IMR-90 (cell line): ENCODE data around the gene RUNX1. TPM values are rescaled to one million over a fixed set of nuclear protein-coding genes. Genes with fewer than 3 reads are reported as not detected.

Experiments used
- ATAC-seq: fragments of 200-7000 bp; cut with Tn5 transposase; 2 replicates; pipeline ENCODE4 v1.9.1; 2020; ENCODE audit warnings: low read depth, mild to moderate bottlenecking, moderate library complexity
- BruUV-seq: library from RNA; stranded (reverse); fragments of 400-500 nt; replicated peaks from 2 replicates; lab custom pipeline; 2021; lab: Mats Ljungman, UMichigan
- CTCF ChIA-PET: fragments of 300-600 bp; formaldehyde crosslinking; extraction: SDS; loops from one replicate; lab custom pipeline; 2021; ENCODE audit warnings: antibody characterized with exemption; lab: Yijun Ruan, JAX
- POLR2A ChIA-PET: fragments of 300-600 bp; sonication (Branson Sonifier 250); formaldehyde crosslinking; loops from one replicate; lab custom pipeline; 2022; ENCODE audit warnings: antibody characterized with exemption; ENCODE audit not compliant: unreplicated experiment; lab: Charles Lee
- DNase-seq: peaks from one replicate; pipeline ENCODE4 v3.0.0; 2013
- H2AFZ ChIP-seq: replicated peaks from 2 replicates; pipeline ENCODE3; 2013; ENCODE audit warnings: low read length, mild to moderate bottlenecking; ENCODE audit not compliant: poor library complexity
- H2AK5ac ChIP-seq: 2 replicates; pipeline ENCODE4 v1.6.1; 2013; ENCODE audit warnings: low read depth, low read length, inconsistent platforms
- H2AK9ac ChIP-seq: replicated peaks from 2 replicates; pipeline ENCODE3; 2013; ENCODE audit warnings: mild to moderate bottlenecking, low read depth, low read length, moderate library complexity; ENCODE audit not compliant: poor library complexity
- H2BK120ac ChIP-seq: 2 replicates; pipeline ENCODE4 v1.6.1; 2013; ENCODE audit warnings: low read depth, low read length, inconsistent platforms
- H2BK15ac ChIP-seq: 3 replicates; pipeline ENCODE4 v1.6.1; 2013; ENCODE audit warnings: low read depth, low read length, inconsistent platforms
- H2BK20ac ChIP-seq: 2 replicates; pipeline ENCODE4 v1.6.1; 2013; ENCODE audit warnings: low read depth, mild to moderate bottlenecking, inconsistent platforms, low read length, moderate library complexity
- H2BK5ac ChIP-seq: 2 replicates; pipeline ENCODE4 v1.6.1; 2013; ENCODE audit warnings: mild to moderate bottlenecking, low read depth, low read length, inconsistent platforms; ENCODE audit not compliant: poor library complexity, severe bottlenecking
- H3K14ac ChIP-seq: replicated peaks from 2 replicates; pipeline ENCODE4 v1.6.1; 2013; ENCODE audit warnings: low read depth, low read length, inconsistent platforms
- H3K18ac ChIP-seq: 2 replicates; pipeline ENCODE4 v1.6.1; 2013; ENCODE audit warnings: low read depth, low read length, control low read depth
- H3K23ac ChIP-seq: 2 replicates; pipeline ENCODE4 v1.6.1; 2013; ENCODE audit warnings: low read depth, low read length, inconsistent platforms
- H3K27ac ChIP-seq: 2 replicates; pipeline ENCODE4 v1.5.1; 2013; ENCODE audit warnings: mild to moderate bottlenecking, control low read depth, low read length; ENCODE audit not compliant: insufficient read depth
- H3K27me3 ChIP-seq: 2 replicates; pipeline ENCODE4 v1.6.1; 2013; ENCODE audit warnings: low read length; ENCODE audit not compliant: control insufficient read depth, insufficient read depth
- H3K36me3 ChIP-seq: 2 replicates; pipeline ENCODE4 v1.6.1; 2013; ENCODE audit warnings: low read length, mixed read lengths; ENCODE audit not compliant: control insufficient read depth, insufficient read depth
- H3K4ac ChIP-seq: 2 replicates; pipeline ENCODE4 v1.6.1; 2013; ENCODE audit warnings: low read depth, low read length, inconsistent platforms
- H3K4me1 ChIP-seq: 2 replicates; pipeline ENCODE4 v1.6.1; 2013; ENCODE audit warnings: low read length, mixed read lengths; ENCODE audit not compliant: control insufficient read depth, insufficient read depth
- H3K4me2 ChIP-seq: 2 replicates; pipeline ENCODE4 v1.6.1; 2013; ENCODE audit warnings: low read depth, mild to moderate bottlenecking, control low read depth, low read length, moderate library complexity
- H3K4me3 ChIP-seq: 2 replicates; pipeline ENCODE4 v1.5.1; 2013; ENCODE audit warnings: low read depth, mild to moderate bottlenecking, control low read depth, low read length, moderate library complexity; ENCODE audit not compliant: insufficient read depth
- H3K56ac ChIP-seq: 2 replicates; pipeline ENCODE4 v1.6.1; 2013; ENCODE audit warnings: low read length, inconsistent platforms; ENCODE audit not compliant: insufficient read depth; ENCODE audit errors: extremely low read depth
- H3K79me1 ChIP-seq, 2 experiments: 2 replicates each; pipeline ENCODE4 v1.6.1; 2013; ENCODE audit warnings: low read length in 2 of 2, inconsistent platforms in 1 of 2, low read depth in 1 of 2
- H3K9ac ChIP-seq: 2 replicates; pipeline ENCODE4 v1.6.1; 2013; ENCODE audit warnings: low read depth, low read length, control low read depth
- H3K9me1 ChIP-seq: 2 replicates; pipeline ENCODE4 v1.6.1; 2013; ENCODE audit warnings: low read length, inconsistent platforms; ENCODE audit not compliant: insufficient read depth
- H3K9me3 ChIP-seq: 2 replicates; pipeline ENCODE4 v1.6.1; 2013; ENCODE audit warnings: low read length; ENCODE audit not compliant: control insufficient read depth, insufficient read depth
- H4K20me1 ChIP-seq: 2 replicates; pipeline ENCODE4 v1.6.1; 2013; ENCODE audit warnings: low read length, inconsistent platforms; ENCODE audit not compliant: insufficient read depth
- H4K5ac ChIP-seq: 2 replicates; pipeline ENCODE4 v1.6.1; 2013; ENCODE audit warnings: mild to moderate bottlenecking, low read depth, low read length, control low read depth
- H4K8ac ChIP-seq, 2 experiments: 2 replicates each; pipeline ENCODE4 v1.6.1; 2013; ENCODE audit warnings: low read depth in 2 of 2, low read length in 2 of 2, control low read depth in 1 of 2, inconsistent platforms in 1 of 2
- H4K91ac ChIP-seq: 2 replicates; pipeline ENCODE4 v1.6.1; 2013; ENCODE audit warnings: low read depth, low read length, inconsistent platforms; ENCODE audit not compliant: insufficient read depth
- BHLHE40 ChIP-seq: fragments of 150-350 bp; IDR thresholded peaks from 2 replicates; pipeline ENCODE4 v1.6.1; 2016; ENCODE audit warnings: mild to moderate bottlenecking, low read depth, low read length
- CEBPB ChIP-seq: IDR thresholded peaks from 2 replicates; pipeline ENCODE4 v1.6.1; 2012; ENCODE audit warnings: low read depth, low read length, improper control_type of control experiment
- FOS ChIP-seq: fragments of 150-350 bp; IDR thresholded peaks from 2 replicates; pipeline ENCODE4 v1.6.1; 2016; ENCODE audit warnings: low read depth, low read length
- MAFK ChIP-seq: IDR thresholded peaks from 2 replicates; pipeline ENCODE4 v1.6.1; 2012; ENCODE audit warnings: low read depth, low read length, improper control_type of control experiment
- MAZ ChIP-seq: IDR thresholded peaks from 2 replicates; pipeline ENCODE4 v1.6.1; 2012; ENCODE audit warnings: low read depth, mild to moderate bottlenecking, low read length, improper control_type of control experiment, moderate library complexity, borderline replicate concordance
- MXI1 ChIP-seq: IDR thresholded peaks from 2 replicates; pipeline ENCODE4 v1.6.1; 2012; ENCODE audit warnings: low read depth, mild to moderate bottlenecking, low read length, moderate library complexity, borderline replicate concordance
- POLR2A ChIP-seq: IDR thresholded peaks from 2 replicates; pipeline ENCODE4 v1.6.1; 2012; ENCODE audit warnings: mild to moderate bottlenecking, low read depth, low read length
- RCOR1 ChIP-seq: IDR thresholded peaks from 2 replicates; pipeline ENCODE4 v1.6.1; 2012; ENCODE audit warnings: mild to moderate bottlenecking, low read length, improper control_type of control experiment; ENCODE audit not compliant: insufficient replicate concordance
- RFX5 ChIP-seq: IDR thresholded peaks from 2 replicates; pipeline ENCODE4 v1.8.0; 2012; ENCODE audit warnings: low read depth, mild to moderate bottlenecking, low read length, moderate library complexity
- SMC3 ChIP-seq: fragments of 150-350 bp; IDR thresholded peaks from 2 replicates; pipeline ENCODE4 v1.6.1; 2016; ENCODE audit warnings: low read depth, mild to moderate bottlenecking, antibody characterized with exemption, low read length, moderate library complexity
- WGBS, 2 experiments: methylation state at CpG; one replicate each; pipeline versions ENCODE4 v1.1.5 to v1.1.7; 2013; ENCODE audit warnings: missing lambda C conversion rate in 2 of 2; ENCODE audit not compliant: insufficient read length in 1 of 2; ENCODE audit errors: extremely low coverage in 2 of 2; 5-methylcytosine and 5-hydroxymethylcytosine counted together
- dilution Hi-C: fragments of 300-500 bp; cut with HindIII; formaldehyde crosslinking; loops from one replicate; pipeline ENCODE4 v1.14.3; 2018; ENCODE audit warnings: low sequenced_read_pairs; ENCODE audit not compliant: unreplicated experiment
- in situ Hi-C: fragments of 300-500 bp; cut with MboI; formaldehyde crosslinking; loops from 3 replicates; pipeline ENCODE4 v1.14.3; 2019; ENCODE audit warnings: low sequenced_read_pairs, inconsistent platforms, mixed read lengths
- intact Hi-C: fragments of 100-400 bp; cut with micrococcal nuclease; formaldehyde crosslinking; loops from 2 replicates; pipeline ENCODE4 v1.10.0; 2022
- polyA plus RNA-seq, 3 experiments: library from polyadenylated mRNA; depleted of rRNA; stranded (reverse); fragments of >200 nt; gene quantifications; 2 replicates each; pipeline ENCODE4 v1.2.3, GENCODE V29; 2012; ENCODE audit warnings: low replicate concordance in 1 of 3
- total RNA-seq: library from RNA; depleted of rRNA; stranded (reverse); fragments of >200 nt; gene quantifications from 2 replicates; pipeline ENCODE4 v1.2.3, GENCODE V29; 2012
- TF ChIP-seq, protein P1 (sequence below): fragments of 150-350 bp; IDR thresholded peaks from 2 replicates; pipeline ENCODE4 v1.6.1; 2016; ENCODE audit warnings: low read depth, mild to moderate bottlenecking, low read length, moderate library complexity, borderline replicate concordance
- TF ChIP-seq, protein P2 (sequence below): fragments of 150-350 bp; IDR thresholded peaks from 2 replicates; pipeline ENCODE4 v1.6.1; 2017; ENCODE audit warnings: mild to moderate bottlenecking, antibody characterized with exemption, low read length, low read depth
- TF ChIP-seq, protein P3 (sequence below): conservative IDR thresholded peaks from 2 replicates; pipeline ENCODE4 v1.5.1; 2012; ENCODE audit warnings: mild to moderate bottlenecking, low read depth, low read length, improper control_type of control experiment

Gene RUNX1
- total and polyA plus RNA-seq, 2 of the 4 experiments (the other 2 are of a cell fraction) = 34.5 to 56.5 TPM

DNA sequence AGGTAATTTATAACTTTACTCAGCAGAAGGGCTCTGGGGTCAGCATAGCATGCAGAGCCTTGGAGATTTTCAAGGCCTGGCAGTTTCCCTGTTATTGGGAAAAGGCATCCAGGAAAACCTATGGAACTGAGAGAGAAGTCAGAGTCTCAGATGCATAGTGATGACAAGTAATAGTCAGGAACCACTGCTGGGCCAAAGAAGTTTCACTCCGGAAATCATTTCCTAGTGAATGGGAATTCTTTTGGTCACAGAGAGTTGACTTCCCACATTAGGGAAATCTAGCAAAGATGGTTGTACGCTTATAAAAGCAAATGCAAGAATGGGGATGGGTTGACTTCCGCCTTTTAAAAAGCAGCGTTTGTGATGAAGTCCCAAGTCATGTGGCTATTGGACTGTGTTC lies 28.4 kb upstream of the RUNX1 start:
- no peak overlapping the region; a peak in 1 of 4 replicates for H4K8ac ChIP-seq
- no peak overlapping the region for H3K56ac ChIP-seq
- H3K14ac ChIP-seq = no peak overlapping the region
- ChIA-PET POLR2A (no interaction called here), CTCF (no interaction called here)
- TF ChIP-seq, protein P1, sequence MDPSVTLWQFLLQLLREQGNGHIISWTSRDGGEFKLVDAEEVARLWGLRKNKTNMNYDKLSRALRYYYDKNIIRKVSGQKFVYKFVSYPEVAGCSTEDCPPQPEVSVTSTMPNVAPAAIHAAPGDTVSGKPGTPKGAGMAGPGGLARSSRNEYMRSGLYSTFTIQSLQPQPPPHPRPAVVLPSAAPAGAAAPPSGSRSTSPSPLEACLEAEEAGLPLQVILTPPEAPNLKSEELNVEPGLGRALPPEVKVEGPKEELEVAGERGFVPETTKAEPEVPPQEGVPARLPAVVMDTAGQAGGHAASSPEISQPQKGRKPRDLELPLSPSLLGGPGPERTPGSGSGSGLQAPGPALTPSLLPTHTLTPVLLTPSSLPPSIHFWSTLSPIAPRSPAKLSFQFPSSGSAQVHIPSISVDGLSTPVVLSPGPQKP = no peak
- TF ChIP-seq BHLHE40 (no peak), CEBPB (no peak), RFX5 (no peak), POLR2A (no peak), MAFK (no peak), FOS (no peak), RCOR1 (no peak), MXI1 (no peak), SMC3 (no peak), MAZ (no peak)
- TF ChIP-seq, protein P2, sequence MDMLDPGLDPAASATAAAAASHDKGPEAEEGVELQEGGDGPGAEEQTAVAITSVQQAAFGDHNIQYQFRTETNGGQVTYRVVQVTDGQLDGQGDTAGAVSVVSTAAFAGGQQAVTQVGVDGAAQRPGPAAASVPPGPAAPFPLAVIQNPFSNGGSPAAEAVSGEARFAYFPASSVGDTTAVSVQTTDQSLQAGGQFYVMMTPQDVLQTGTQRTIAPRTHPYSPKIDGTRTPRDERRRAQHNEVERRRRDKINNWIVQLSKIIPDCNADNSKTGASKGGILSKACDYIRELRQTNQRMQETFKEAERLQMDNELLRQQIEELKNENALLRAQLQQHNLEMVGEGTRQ = no peak
- TF ChIP-seq, protein P3, sequence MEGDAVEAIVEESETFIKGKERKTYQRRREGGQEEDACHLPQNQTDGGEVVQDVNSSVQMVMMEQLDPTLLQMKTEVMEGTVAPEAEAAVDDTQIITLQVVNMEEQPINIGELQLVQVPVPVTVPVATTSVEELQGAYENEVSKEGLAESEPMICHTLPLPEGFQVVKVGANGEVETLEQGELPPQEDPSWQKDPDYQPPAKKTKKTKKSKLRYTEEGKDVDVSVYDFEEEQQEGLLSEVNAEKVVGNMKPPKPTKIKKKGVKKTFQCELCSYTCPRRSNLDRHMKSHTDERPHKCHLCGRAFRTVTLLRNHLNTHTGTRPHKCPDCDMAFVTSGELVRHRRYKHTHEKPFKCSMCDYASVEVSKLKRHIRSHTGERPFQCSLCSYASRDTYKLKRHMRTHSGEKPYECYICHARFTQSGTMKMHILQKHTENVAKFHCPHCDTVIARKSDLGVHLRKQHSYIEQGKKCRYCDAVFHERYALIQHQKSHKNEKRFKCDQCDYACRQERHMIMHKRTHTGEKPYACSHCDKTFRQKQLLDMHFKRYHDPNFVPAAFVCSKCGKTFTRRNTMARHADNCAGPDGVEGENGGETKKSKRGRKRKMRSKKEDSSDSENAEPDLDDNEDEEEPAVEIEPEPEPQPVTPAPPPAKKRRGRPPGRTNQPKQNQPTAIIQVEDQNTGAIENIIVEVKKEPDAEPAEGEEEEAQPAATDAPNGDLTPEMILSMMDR = no peak
- H2AFZ ChIP-seq = peak overlapping the region; percentile 33
- H3K18ac ChIP-seq = no peak overlapping the region; the same call in 1 of the 2 replicates
- H3K4me2 ChIP-seq = no peak overlapping the region
- WGBS, 2 experiments = 94% methylated on average over 3 of the region's 4 CpGs; no CpG with 5 or more reads in 1 of the 2 experiments
- H2BK20ac ChIP-seq = peak overlapping the region; percentile 32; the same call in 1 of the 2 replicates
- no peak overlapping the region for H2AK9ac ChIP-seq
- peaks cover 5% of the 10 kb centered on the region; the same call in 1 of the 2 replicates for H3K9me3 ChIP-seq
- peaks cover 6% of the 10 kb centered on the region; the same call in 1 of the 2 replicates for H3K9me1 ChIP-seq
- no peak overlapping the region for H3K27ac ChIP-seq
- H2BK120ac ChIP-seq = peak overlapping the region; percentile 26; the same call in 1 of the 2 replicates
- H3K27me3 ChIP-seq = no peaks in the 10 kb centered on the region
- no peak for ATAC-seq
- in situ Hi-C loops (no loop called here), intact Hi-C loops (no loop called here), dilution Hi-C loops (no loop called here)
- H4K5ac ChIP-seq = no peak overlapping the region
- no peak overlapping the region; the same call in 1 of the 2 replicates for H2AK5ac ChIP-seq
- H3K4me3 ChIP-seq = no peak overlapping the region
- H3K36me3 ChIP-seq = no peaks in the 10 kb centered on the region
- DNase-seq = no peak
- H4K91ac ChIP-seq = no peak overlapping the region
- H3K4me1 ChIP-seq = peaks cover 6% of the 10 kb centered on the region
- peak overlapping the region; percentile 39; the same call in 1 of the 2 replicates for H3K4ac ChIP-seq
- H2BK15ac ChIP-seq = peak overlapping the region; percentile 44; the same call in 1 of the 3 replicates
- H3K23ac ChIP-seq = no peak overlapping the region
- no peaks in the 10 kb centered on the region for H4K20me1 ChIP-seq
- H3K79me1 ChIP-seq = no peaks in the 10 kb centered on the region
- no peak overlapping the region for H3K9ac ChIP-seq
- no TSS peak for BruUV-seq
- H2BK5ac ChIP-seq = no peak overlapping the region
